IPS-NIHi7 (cell line): ENCODE data around the gene PJA1.

Source experiments
- DNase-seq: peaks from one replicate; pipeline ENCODE4 v3.0.0; 2012; ENCODE audit warnings: mixed read lengths; ENCODE audit errors: extremely low spot score

PJA1 gene

DNA sequence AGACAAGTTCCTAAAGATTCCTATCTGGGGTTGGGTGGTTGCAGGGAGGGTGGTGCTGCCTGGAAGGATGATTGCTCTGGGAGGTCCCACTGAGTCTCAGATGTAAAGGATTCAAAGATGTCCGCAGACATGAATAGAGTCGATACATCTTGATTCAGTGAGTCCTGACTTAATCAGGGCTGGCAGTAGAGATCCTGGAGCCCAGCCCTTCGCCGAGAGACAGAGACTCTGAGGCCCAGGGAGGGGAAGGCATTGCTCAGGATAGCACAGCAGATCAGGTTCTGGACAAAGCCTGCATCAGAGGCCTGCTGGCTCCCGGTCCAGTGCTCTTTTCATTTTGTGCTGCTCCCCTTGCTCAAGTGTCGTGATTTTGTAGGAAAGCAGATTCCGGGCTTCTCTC is 21.7 kb downstream of the PJA1 start:
- no peak for DNase-seq

DNA sequence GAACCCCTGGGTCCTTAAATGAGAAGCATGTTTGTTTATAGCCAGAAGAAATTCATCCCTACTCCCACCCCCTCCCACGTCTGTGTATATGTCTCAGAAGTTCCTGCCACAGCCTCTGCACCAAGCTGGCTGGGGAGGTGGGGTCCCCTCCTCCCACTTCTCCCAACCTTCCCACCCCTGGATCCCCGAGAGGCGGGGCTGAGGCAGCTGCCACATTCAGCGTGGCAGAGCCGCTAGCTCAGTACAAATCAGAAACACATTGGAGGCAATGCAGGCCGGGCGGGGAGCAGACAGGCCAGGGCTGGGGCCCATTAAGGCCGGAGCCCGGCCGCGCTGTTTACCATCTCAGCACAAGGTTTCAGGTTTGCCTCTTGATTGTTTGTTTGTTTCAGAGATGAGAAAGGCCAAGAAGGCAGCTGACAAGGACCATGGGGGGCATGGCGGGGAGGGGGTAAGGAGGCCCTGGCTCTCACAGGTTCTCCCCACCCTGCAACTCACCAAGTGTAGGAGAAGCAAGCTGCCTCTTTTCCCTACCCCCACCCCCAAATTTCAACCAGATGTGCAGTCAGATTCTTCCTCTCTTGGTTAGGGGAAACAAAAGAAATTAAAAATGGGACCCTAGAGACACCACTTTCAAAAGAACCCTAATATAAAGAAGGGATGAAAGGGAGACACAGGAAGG is 22.3 kb downstream of the PJA1 start:
- DNase-seq = no peak

DNA sequence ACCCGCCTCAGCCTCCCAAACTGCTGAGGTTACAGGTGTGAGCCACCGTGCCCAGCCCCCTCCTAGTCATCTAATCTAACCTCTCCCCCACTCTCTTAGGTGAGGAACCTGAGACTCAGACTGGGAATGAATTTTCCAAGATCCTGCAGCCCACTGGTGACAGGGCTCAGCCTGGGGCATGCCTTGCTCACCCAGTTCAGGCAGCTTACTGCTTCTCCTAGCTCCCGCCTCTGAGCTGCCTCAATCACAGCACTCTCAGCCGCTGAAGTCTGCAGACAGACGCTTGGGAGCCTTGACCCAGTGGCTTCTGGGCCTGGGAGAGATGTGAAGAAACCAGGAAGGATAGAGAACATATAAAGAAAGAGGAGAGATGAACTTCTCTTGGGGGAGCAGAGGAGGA is 24.4 kb downstream of the PJA1 start:
- DNase-seq = no peak

DNA sequence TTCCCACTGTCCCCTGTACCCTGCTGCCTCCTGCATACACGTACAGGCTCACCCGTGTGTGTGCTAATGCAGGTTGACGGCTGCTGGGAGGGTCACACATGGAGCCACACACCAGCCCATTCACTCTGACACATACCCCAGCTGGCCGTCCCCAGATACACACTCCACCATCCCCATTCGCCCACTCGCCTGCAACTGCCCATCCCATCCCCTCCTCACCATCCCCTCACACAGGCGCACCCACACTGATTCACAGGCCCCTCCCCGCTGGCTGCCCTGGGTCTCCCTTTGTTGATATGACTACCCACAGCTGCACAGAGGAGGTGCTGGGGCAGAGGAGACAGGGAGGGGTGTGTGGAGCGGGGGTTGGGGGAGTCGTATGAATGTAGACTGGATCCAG is 25.7 kb downstream of the PJA1 start:
- DNase-seq = no peak

DNA sequence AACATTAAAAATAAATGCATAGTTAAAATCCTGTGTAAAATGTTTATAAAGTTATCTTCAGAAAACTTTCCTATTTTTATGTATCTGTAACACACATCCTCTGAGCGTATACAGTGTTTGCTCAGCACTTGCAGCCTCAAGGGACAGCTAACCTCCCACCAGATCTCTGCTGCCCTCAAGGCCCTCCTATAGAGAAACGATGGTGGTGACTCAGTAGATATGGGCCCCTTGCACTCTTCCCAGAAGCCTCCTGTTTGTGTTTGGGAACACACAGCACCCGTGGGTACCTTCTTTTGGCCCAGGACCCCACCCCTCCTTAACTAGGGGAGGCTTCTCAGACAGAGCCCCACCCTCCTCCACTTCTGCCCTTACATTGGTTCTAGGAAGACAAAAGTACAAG is 26.7 kb downstream of the PJA1 start:
- DNase-seq = no peak

DNA sequence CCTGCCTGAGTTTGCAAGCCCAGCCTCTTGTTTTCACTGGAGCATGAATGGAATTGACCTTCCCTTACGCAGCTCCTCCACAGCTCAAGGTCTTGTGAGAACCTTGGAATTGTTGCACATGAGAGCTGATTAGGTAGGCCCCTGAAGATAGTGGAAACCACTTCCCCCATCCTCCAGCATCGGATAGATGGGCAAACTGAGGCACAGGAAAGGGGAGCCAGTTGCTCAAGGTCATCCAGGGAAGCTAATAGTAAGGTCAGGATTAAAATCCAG is 27.2 kb downstream of the PJA1 start:
- DNase-seq = no peak

DNA sequence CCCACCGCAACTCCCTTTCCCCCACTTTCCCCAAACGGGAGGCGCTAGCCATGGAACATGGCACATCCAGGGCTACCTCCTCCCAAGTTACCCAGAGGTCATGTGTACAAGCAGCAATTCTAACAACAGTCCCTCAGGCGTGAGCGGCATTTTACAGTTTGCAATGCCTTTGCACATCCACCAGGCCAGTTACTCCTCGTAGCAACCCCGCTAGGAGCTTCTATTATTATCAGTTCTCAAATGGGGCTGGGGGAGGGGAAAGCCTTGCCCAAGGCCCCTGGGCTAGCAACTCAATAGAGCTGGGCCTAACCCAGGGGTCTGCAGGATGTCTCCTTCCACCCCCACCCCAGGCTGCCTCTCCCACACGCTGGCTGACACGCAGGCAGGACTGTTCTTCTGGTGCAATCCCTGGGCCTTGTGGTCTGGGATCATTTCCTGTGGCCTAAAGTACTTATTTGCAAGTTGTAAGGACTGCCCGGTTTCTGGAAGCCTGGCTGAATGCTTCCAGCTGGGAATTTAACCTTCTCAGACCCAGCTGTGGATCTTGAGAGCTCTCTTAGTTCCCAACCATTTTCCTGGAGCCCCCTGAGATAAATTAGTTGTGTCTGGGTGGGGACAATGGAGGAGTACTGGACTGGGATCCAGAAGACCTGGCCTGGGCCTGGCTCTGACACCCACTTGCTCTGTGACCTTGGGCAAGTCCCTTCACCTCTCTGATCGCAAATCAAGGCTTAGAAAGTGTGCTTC is 27.7 kb downstream of the PJA1 start:
- DNase-seq = peak; percentile 25

DNA sequence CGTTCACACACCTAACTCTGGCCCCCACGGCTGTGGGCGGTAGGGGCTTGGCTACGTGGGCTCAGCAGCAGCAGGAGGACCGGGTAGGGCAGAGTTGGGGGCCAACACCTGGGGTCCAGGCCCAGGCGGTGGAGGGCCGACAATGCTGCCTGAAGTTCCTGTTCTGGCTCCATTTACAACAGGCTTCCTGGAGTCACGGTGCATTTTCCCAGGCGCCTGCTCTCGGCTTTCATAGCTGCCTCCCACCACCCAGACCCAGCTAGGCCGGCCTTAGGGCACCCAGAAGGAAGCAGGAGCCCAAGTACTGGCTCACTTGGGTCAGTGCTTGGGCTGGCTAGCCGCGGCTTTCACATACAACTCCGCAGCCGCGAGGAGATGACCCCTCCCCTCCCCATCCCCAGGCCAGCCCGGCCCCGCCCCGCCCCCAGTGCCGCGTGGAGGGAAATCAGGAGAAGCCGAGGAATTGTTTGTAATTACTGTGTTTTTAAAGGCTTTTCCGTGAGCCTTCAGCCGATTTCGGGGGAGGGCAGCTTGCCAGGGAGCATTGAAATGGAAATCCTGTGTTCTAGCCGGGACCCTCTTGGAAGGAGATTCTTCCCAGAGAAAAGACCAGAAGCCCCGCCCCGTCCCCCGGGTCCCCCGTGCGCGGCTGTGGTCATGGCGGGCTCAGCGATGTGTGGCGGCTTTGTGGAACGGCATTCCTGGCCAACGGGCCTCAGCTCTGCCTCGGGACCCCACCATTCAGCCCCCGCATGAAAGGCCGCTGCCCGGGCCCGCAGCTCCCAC is 28.5 kb downstream of the PJA1 start:
- peak; percentile 27 for DNase-seq

DNA sequence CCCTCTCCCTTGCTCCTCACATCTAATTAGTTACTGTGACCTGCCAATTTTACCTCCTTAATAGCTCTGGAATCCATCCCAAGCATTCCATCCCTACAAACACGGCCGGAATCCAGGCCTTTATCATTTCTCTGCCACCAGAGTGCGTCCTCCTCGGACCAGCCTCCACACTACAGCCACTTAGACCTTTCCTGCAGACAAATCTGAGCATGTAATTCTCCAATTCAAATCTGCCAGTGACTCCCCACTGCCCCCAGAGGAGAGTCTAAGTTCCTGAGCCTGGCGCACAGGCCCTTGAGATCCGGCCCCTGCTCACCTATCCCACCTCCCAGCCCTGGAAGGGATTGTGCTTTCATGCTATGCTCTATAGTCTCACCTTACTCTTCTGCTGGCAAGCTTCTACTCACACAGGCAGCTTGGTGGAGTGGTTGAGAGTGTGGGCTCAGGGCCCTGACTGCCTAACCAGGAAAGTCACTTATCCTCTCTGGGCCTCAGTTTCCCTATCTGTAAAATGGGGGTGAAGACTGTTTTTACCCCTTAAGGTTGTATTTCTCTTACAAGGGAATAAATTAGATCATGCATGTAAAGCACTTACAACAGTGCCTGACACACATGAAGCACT is 31.2 kb downstream of the PJA1 start:
- peak; percentile 61 for DNase-seq

DNA sequence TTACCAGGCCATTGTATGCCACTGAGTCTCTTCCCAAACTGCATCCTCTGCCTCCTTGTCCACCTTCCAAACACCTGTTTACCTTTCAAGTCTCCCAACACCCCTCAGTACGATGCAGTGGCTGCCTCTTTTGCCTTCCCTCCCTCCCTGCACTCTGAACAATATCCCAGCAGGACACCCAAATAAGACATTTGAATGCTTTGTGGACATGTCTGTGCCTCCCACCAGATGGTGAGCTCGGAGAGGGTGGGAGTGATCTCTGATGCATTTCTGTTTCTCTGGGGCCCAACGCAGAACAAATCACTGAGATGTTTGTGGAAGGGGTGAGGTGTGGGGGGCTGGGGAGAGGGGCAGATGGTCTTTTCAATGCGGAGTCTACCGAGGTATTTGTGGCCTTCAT is 33.4 kb downstream of the PJA1 start:
- no peak for DNase-seq

DNA sequence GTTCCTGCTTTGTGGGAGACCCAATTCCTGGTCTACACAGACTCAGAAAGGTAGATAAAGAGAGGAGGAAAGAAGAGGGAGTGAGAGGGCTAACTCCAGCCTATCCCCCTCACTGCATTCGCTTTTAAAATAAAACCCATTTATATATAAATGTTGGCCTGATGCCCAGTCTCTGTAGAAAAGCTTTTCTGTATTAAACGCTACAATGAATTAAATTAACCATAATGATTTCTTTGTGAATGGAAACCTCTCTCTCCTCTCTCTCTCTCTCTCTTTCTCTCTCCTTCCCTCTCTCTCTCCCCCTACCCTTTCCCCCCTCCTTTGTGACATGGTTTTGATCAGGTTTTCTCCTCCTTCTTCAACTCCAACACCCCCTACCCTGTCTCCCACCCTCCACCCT is 34.8 kb downstream of the PJA1 start:
- no peak for DNase-seq

DNA sequence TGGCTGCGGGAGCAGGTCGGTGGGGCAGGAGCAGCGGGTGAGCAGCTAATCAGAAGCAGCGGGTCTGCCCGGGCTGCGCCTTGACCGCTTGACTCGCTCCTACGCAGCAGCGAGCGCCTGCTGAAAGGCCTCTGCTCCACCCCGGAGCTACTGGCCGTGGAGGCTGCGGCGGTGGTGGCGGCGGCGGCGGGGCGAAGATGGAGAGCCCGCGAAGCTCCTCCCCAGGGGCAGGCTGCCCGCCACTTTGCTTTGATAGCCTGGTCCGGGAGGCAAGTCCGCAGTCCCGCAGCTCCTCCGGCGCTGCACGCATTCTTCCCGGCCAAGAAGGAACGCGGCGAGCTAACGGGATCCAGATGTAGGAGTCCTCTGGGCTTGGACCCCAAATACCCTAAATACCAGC is 36.7 kb downstream of the PJA1 start:
- DNase-seq = peak; percentile 38

DNA sequence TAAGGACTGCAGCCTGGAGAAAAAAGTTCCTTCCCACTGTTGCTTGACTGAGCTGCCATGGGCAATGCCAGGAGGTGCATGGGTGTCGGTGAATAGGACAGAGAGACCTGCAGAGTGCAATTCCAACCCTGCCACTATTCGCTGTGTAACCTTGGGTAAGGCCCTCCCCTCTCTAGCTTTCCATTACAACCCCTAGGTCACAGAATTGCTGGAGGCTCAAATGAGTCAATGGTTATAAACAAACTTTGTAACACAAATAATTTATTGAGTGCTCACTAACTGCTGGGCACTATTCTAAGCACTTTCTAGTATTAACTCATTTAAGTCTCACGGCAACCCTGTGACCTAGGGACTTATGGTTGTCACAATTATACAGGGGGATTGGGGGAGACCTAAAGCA is 37.8 kb downstream of the PJA1 start:
- DNase-seq = no peak

DNA sequence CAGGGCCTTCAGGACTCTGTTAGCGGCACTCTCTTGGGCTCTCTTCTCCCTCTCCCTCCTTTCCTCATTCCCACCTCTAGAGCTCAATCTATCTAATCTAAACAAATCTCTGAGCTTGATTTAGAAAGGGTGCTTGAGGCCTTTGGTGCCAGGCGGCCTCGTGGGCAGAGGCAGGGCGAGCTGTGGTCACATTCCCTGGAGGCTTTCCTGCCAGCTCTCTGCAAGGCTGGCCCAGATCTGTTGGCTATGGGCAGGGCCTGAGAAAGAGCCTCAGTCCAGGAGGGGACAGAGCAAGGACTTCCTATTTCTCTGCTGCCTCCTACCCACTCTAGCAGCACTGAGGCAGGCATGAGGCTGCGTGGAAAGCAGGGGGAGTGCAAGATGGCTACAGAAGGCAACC is 38.6 kb downstream of the PJA1 start:
- DNase-seq = no peak

DNA sequence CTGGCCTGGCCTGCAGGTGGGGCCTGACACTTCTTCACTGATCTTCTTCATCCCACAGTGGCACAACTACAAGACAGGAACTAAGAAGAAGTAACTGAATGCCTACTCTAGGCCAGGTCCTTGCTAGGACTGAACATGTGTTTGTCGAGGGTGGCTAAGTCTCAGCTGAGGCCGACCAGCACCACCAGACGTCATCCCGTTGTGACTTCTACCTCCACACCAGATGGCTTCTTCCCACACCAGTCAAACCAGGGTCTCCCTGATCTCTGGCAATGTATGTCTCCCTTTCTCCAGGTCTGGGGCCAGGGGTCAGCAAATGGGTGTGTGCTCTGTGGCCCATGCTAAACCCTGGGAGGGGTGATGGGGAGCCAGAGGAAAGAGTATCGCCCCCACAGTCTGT is 40.2 kb downstream of the PJA1 start:
- DNase-seq = no peak

DNA sequence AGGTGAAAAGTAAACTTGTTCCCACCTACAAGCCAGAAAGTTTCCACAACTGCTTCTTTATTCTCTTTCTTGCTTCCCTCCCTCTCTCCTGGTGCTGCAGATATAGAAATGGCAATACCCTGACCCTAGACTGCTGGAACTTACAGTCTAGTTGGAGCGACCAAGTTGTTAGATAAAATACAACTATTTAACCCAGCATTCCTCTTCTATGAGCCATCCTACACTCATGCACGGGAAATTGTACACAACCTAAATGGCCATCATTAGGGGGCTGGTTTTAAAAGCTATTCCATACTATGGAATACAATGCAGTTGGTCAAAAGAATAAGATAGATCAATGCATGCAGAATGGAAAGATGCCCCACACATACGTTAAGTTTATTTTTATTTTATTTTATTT is 41.1 kb downstream of the PJA1 start:
- DNase-seq = no peak

DNA sequence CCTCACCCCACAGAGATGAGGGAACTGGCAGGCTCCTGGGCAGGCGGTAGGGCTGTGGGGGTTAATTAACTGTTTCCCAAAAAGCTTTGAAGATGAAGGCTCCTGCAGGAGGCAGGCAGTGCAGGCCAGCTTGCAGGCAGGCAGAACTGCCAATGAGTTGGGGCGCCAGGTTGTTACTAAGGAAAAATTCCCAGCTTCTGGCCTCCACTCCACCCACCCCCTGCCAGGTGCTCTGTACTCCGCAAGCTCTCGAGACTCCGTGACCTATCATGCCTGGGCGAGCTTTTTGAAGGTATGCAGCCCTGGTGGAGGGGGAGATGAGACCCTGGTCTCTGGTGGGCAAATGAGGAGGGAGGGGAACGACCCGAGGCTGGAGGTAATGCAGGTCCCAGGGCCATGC is 41.8 kb downstream of the PJA1 start:
- DNase-seq = no peak

DNA sequence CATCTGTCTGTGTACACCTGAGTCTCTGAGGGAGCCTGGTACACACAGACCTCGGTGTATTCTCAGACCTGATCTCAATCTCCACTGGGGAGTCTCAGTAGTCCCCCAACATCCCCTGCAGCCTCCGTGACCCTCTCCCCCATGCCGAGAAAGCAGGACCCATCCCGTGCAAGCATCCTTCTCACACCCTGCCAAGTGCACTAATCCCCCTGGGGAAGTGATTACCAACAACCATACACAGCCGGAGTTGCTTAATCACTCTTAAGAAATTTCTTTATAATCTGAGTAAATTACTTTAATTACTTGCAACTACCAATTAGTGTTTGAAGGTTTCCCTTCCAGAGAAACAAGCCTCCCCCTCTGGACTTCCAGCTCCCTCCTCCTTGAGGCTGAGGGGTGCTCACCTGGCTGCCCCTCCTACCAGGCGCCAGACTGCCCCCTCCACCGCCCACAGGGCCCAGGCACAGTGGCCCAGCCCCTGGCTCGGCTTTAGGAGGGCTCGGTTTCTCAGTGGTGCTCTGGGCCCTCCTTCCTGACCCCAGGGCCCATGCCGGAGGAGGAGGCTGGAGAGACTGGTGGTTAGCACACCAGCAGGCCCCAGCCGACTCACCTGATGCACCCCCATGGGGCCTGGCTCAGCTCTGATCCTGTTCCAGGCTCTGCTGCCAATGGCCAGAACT is 43.8 kb downstream of the PJA1 start:
- no peak for DNase-seq

DNA sequence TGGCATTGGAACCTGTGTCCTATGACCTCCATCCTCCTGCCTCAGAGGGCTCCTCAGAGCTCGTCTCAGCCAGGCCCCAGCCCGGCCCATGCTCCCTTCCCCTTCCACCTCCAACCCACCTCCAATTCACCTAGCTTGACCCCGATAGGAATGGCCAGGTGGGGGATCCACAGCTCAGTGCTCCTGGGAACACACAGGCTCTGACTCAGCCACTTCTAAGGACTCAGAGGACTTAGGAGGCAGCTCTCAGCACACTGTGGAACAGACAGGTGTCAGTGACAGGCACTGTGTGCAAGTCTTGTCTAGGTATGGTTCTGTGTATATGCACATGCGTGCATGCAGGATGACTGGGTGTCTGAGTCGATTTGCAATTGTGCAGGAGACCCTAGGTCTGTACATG is 44.8 kb downstream of the PJA1 start:
- DNase-seq = no peak

DNA sequence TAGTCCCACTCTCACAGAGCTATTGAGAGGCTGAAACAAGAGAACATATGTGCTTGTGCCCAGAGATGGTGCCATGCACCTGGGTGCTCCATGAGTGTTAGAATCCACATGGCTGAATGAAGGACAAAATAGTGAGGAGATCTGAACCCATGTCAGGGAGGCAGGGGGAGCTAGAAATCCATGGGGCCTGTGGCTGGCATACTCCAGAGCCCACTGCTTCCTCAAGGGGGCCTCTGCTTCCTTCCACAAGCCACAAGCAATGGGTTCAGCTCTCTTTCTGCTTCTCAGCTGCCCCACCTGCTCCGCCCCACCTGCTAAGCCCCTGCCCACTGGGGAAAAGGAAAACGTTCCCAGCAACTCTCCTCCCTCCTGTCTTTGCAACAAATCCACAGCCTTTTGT is 46.1 kb downstream of the PJA1 start:
- peak; percentile 34 for DNase-seq

DNA sequence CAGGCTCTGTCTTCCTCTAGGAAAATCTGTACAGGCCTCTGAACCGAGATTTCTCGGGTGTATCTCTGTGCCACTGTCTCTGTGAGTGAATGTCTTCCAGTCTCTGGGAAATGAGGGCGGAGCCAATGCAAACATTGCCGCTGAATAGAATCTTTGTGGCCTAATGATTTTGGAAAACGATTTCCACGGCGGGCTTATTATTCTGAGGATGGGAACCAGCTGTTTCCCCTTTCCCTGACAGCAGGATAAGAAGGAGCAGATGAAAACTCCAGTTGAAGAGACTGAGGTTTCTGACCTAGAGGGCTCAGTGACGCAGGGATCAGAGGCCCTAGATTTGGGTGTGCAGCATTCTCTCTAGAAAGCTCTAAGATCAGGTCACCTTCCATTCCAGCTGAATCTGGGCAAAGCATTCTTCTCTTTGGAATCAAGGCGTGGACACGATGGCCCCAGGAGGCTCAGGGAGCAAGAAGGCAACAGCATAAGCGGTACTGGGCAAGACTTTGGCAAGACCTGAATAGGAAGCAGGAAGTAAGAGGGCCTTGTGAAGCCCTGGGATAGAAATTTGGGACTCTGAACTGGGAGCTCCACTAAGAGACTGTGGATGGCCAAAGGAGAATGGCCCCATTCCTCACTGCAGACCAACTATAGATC is 47.3 kb downstream of the PJA1 start:
- no peak for DNase-seq

DNA sequence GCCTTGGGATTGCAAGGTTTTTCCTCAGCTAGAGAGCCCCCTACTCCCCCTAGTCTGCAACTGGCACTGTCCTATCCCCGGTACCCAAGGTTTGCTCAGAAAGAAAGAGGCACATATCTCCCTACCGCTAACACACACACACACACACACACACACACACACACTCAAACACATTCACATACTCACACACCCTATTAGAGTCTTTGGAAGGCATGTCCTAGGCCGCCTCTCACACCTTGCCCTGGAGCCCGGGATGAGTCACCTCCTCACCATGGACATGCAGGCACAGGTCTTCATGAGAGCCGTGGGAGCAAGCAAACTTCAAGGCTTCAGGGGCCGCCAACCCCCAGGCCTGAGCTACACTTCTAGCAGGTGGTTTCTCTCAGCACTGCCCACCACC is 49.2 kb downstream of the PJA1 start:
- no peak for DNase-seq
